Brain microvascular endothelial cell (primary cell): ENCODE measurements around the gene TSPAN5.
A peak's percentile ranks its signal among the peaks of the same experiment; 100 is the strongest.

ENCODE experiments used
- DNase-seq: peaks from one replicate; pipeline ENCODE4 v3.0.0-alpha.2; 2020
- H3K27ac ChIP-seq: fragments of 250-450 bp; sonication (Bioruptor Pico); 2 replicates; pipeline ENCODE4 v1.5.1; 2020; ENCODE audit warnings: mild to moderate bottlenecking, moderate library complexity
- H3K27me3 ChIP-seq: fragments of 250-450 bp; sonication (Bioruptor Pico); replicated peaks from 2 replicates; pipeline ENCODE4 v1.5.1; 2020; ENCODE audit warnings: mild to moderate bottlenecking
- H3K36me3 ChIP-seq: fragments of 250-450 bp; sonication (Bioruptor Pico); replicated peaks from 2 replicates; pipeline ENCODE4 v1.5.1; 2020; ENCODE audit warnings: mild to moderate bottlenecking
- H3K4me3 ChIP-seq: 2 replicates; pipeline ENCODE4 v1.5.1; 2011; ENCODE audit warnings: low read depth, mild to moderate bottlenecking, control low read depth, low read length, moderate library complexity
- in situ Hi-C: cut with HindIII; loops from 2 replicates; pipeline ENCODE4 v1.10.0; 2017; ENCODE audit warnings: low sequenced_read_pairs, low pct_ligation_motif_present
- TF ChIP-seq, protein P1 (sequence below): IDR thresholded peaks from 2 replicates; pipeline ENCODE4 v1.5.1; 2011; ENCODE audit warnings: low read depth, mild to moderate bottlenecking, moderate library complexity, low read length, control low read depth, inconsistent platforms; ENCODE audit errors: missing control alignments

The TSPAN5 gene

GRCh38 chr4:98662626-98663225 lies 4.3 kb upstream of the TSPAN5 start:
- in situ Hi-C loops = no loop called here
- no peak for DNase-seq

DNA sequence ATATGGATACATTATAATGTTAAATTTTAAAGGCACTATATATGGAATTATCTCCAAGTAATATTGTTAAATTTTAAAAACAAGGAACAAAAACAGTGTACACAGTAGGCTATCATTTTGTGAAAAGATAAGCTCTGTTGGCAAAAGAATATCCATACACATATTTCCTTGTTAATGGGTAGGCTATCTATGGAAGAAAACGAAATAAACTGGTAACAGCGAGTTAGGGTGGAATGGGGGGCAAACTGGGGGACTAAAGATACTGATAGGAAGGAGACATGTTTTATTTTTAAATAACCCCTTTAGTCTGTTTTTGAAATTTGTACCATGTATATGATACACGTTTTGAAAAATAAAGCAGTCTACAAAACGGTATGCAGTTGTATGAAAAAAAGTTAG lies 3.6 kb upstream of the TSPAN5 start:
- Histone ChIP-seq H3K27me3 (no peaks in the 10 kb centered on the region), H3K4me3 (no peak overlapping the region), H3K27ac (no peak overlapping the region), H3K36me3 (no peaks in the 10 kb centered on the region)
- no peak for DNase-seq
- TF ChIP-seq, protein P1, sequence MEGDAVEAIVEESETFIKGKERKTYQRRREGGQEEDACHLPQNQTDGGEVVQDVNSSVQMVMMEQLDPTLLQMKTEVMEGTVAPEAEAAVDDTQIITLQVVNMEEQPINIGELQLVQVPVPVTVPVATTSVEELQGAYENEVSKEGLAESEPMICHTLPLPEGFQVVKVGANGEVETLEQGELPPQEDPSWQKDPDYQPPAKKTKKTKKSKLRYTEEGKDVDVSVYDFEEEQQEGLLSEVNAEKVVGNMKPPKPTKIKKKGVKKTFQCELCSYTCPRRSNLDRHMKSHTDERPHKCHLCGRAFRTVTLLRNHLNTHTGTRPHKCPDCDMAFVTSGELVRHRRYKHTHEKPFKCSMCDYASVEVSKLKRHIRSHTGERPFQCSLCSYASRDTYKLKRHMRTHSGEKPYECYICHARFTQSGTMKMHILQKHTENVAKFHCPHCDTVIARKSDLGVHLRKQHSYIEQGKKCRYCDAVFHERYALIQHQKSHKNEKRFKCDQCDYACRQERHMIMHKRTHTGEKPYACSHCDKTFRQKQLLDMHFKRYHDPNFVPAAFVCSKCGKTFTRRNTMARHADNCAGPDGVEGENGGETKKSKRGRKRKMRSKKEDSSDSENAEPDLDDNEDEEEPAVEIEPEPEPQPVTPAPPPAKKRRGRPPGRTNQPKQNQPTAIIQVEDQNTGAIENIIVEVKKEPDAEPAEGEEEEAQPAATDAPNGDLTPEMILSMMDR = no peak
- in situ Hi-C loops = no loop called here

More at GRCh38 chr4:98662626-98663225, 4.3 kb upstream of the TSPAN5 start:
- Histone ChIP-seq H3K4me3 (no peak overlapping the region), H3K27me3 (no peaks in the 10 kb centered on the region), H3K36me3 (no peaks in the 10 kb centered on the region), H3K27ac (no peak overlapping the region)
- TF ChIP-seq, protein P1 = no peak

DNA sequence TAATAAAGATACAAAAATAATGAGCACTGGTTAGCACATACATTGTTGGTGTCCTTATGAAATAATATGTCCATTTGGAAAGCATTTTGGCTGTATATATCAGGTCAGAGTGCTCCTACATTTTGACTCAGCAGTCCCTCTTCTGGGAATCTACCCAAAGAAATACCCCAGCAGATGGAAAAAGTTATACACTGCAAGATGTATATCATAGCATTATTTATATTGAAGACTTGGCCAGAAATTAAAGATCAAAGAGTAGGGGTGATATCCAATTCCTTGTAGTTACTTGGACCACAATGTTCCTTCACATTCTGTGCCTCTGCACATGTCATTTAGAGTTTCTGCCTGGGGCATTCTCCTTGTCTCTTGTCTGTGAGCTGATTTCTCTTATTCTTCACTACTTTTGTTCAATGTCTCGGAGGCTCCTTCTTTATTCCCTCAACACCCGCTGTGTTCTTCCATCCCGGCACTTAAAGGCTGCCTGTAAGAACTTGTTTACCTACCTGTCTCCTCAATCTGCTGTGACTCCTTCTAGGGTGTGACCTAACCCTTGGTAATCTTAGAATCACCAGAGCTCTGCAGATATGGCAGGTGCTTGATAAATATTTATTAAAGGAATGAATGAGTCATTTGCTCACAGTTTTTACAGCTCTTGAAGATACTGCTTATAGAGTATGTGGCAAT lies 3.1 kb upstream of the TSPAN5 start:
- no peaks in the 10 kb centered on the region for H3K36me3 ChIP-seq
- in situ Hi-C loops = no loop called here
- no peak overlapping the region for H3K4me3 ChIP-seq
- no peak overlapping the region for H3K27ac ChIP-seq
- no peaks in the 10 kb centered on the region for H3K27me3 ChIP-seq
- TF ChIP-seq, protein P1 = no peak
- no peak for DNase-seq

- TF ChIP-seq, protein P1 = no peak
- Histone ChIP-seq H3K27ac (no peak overlapping the region), H3K27me3 (no peaks in the 10 kb centered on the region), H3K4me3 (peak overlapping the region; percentile 93), H3K36me3 (no peaks in the 10 kb centered on the region)
- in situ Hi-C loops = no loop called here
- DNase-seq = no peak
Measured at GRCh38 chr4:98659741-98660462, 1.5 kb upstream of the TSPAN5 start.

- no peak for DNase-seq
- TF ChIP-seq, protein P1 = peak; percentile 44
- Histone ChIP-seq H3K27ac (peak overlapping the region; percentile 21), H3K27me3 (no peaks in the 10 kb centered on the region), H3K4me3 (peak overlapping the region; percentile 93), H3K36me3 (no peaks in the 10 kb centered on the region)
- in situ Hi-C loops = no loop called here
Measured at GRCh38 chr4:98659106-98659592, 738 bp upstream of the TSPAN5 start.
